Glomerular endothelial cell (primary cell): ENCODE measurements around the gene ENAH. TPM values are rescaled to one million over a fixed set of nuclear protein-coding genes. Genes with fewer than 3 reads are reported as not detected.

Experiments used
- DNase-seq: peaks from one replicate; pipeline ENCODE4 v3.0.0-alpha.2; 2011; ENCODE audit warnings: low read depth, low spot score; ENCODE audit errors: extremely low read depth
- total RNA-seq: library from RNA; depleted of rRNA; stranded (reverse); fragments of >200 nt; gene quantifications from 2 replicates; pipeline ENCODE4 v1.2.3, GENCODE V29; 2015

ENAH gene
- total RNA-seq, 1 donor from 2014 or later: 46.1 TPM

- DNase-seq: no peak
Observed at GRCh38 chr1:225445639-225446594, 207.0 kb downstream of the ENAH start.

- no peak for DNase-seq
Observed at GRCh38 chr1:225442123-225442505, 210.8 kb downstream of the ENAH start.

- DNase-seq: no peak
Observed at GRCh38 chr1:225441314-225442122, 211.4 kb downstream of the ENAH start.

GRCh38 chr1:225440380-225441221, 212.3 kb downstream of the ENAH start:
- no peak for DNase-seq

GRCh38 chr1:225437710-225438437, 215.0 kb downstream of the ENAH start:
- DNase-seq: no peak

Other genes starting within 250 kb of the ENAH start
- 31.0 and 50.1 TPM in 2 replicates for gene LBR, start 225.1 kb downstream of the ENAH start, total RNA-seq
- 160 and 200 TPM in 2 replicates for gene SRP9, start 124.7 kb upstream of the ENAH start, total RNA-seq
- gene EPHX1, start 157.0 kb upstream of the ENAH start, total RNA-seq: 26.1 and 37.6 TPM in 2 replicates
- gene TMEM63A, start 229.3 kb upstream of the ENAH start, total RNA-seq: 18.1 and 29.7 TPM in 2 replicates
- not detected in 2 replicates for gene LEFTY1, start 236.0 kb upstream of the ENAH start, total RNA-seq